A549 (cell line): Measurements from ENCODE around the gene FLACC1. TPM values are rescaled to one million over a fixed set of nuclear protein-coding genes. Genes with fewer than 3 reads are reported as not detected.

Experiments used
- ATAC-seq, 2 experiments: fragments of 200-7000 bp in 1 of 2; fragments of >200 bp in 1 of 2; cut with Nextera tagmentation in 1 of 2; cut with Tn5 transposase in 1 of 2; 3 replicates each; pipeline versions ENCODE4 v1.8.0 to v1.9.1; 2018 to 2020; ENCODE audit warnings: mild to moderate bottlenecking in 1 of 2, moderate library complexity in 1 of 2
- CTCF ChIA-PET: fragments of 300-600 bp; sonication (Branson Sonifier 250); formaldehyde crosslinking; extraction: SDS; loops from one replicate; lab custom pipeline; 2021; ENCODE audit warnings: antibody characterized with exemption, inconsistent platforms; lab: Yijun Ruan, JAX
- POLR2A ChIA-PET: fragments of 350-600 bp; formaldehyde crosslinking; extraction: SDS; loops from one replicate; lab custom pipeline; 2021; ENCODE audit warnings: antibody characterized with exemption, inconsistent platforms; lab: Yijun Ruan, JAX
- DNase-seq, 2 experiments: peaks; one replicate each; pipeline versions ENCODE4 v3.0.0 to v3.0.0-alpha.2; 2011 to 2016; ENCODE audit warnings: low read depth in 1 of 2, low spot score in 1 of 2
- FAIRE-seq: peaks from 2 replicates; lab custom pipeline; 2011; peaks lifted over from hg19 to GRCh38; lab: Jason Lieb, UNC
- H3K27ac ChIP-seq, 2 experiments: fragments of >200 bp; sonication (Bioruptor Twin); formaldehyde crosslinking; 3 replicates each; pipeline ENCODE4 v1.5.1; 2016 to 2017
- H3K4me1 ChIP-seq: fragments of >200 bp; sonication (Bioruptor Twin); formaldehyde crosslinking; 3 replicates; pipeline ENCODE4 v1.6.1; 2016
- H3K4me2 ChIP-seq: fragments of >200 bp; sonication (Bioruptor Twin); formaldehyde crosslinking; 3 replicates; pipeline ENCODE4 v1.6.1; 2016
- H3K4me3 ChIP-seq: fragments of >200 bp; sonication (Bioruptor Twin); formaldehyde crosslinking; 3 replicates; pipeline ENCODE4 v1.5.1; 2016
- H3K9me3 ChIP-seq: fragments of >200 bp; sonication (Bioruptor Twin); formaldehyde crosslinking; 3 replicates; pipeline ENCODE4 v1.6.1; 2016
- ATOH8 ChIP-seq: fragments of 250-450 bp; sonication (Bioruptor Pico); IDR thresholded peaks from 2 replicates; pipeline ENCODE4 v1.5.0; 2020; ENCODE audit warnings: low read depth, mild to moderate bottlenecking, moderate library complexity
- BCL3 ChIP-seq: fragments of >200 bp; sonication (Bioruptor Twin); formaldehyde crosslinking; IDR thresholded peaks from 3 replicates; pipeline ENCODE4 v1.6.1; 2016
- CBX8 ChIP-seq: fragments of 200-600 bp; sonication (generic); IDR thresholded peaks from 2 replicates; pipeline ENCODE4 v1.6.1; 2016
- CEBPB ChIP-seq, 2 experiments: fragments of >200 bp in 1 of 2; sonication (Bioruptor Twin) in 1 of 2; formaldehyde crosslinking in 1 of 2; IDR thresholded peaks; 2 replicates each; pipeline ENCODE4 v1.6.1; 2012 to 2016
- CHD2 ChIP-seq: fragments of 150-350 bp; IDR thresholded peaks from 2 replicates; pipeline ENCODE4 v1.6.1; 2014; ENCODE audit warnings: low read length; ENCODE audit not compliant: partially characterized antibody
- CHD4 ChIP-seq: fragments of 200-600 bp; sonication (generic); IDR thresholded peaks from 2 replicates; pipeline ENCODE4 v1.6.1; 2016; ENCODE audit warnings: antibody characterized with exemption, mild to moderate bottlenecking, borderline replicate concordance
- E2F6 ChIP-seq: IDR thresholded peaks from 2 replicates; pipeline ENCODE4 v1.6.1; 2012; ENCODE audit warnings: low read depth, borderline replicate concordance
- EHF ChIP-seq: fragments of 250-450 bp; sonication (Bioruptor Pico); IDR thresholded peaks from 2 replicates; pipeline ENCODE4 v1.5.0; 2020; ENCODE audit warnings: mild to moderate bottlenecking
- EHMT2 ChIP-seq: fragments of 200-600 bp; sonication (generic); IDR thresholded peaks from 2 replicates; pipeline ENCODE4 v1.6.1; 2016; ENCODE audit warnings: antibody characterized with exemption, low read depth, mild to moderate bottlenecking, moderate library complexity
- ESRRA ChIP-seq: fragments of 150-350 bp; IDR thresholded peaks from 2 replicates; pipeline ENCODE4 v1.6.1; 2014; ENCODE audit warnings: mild to moderate bottlenecking, low read length, borderline replicate concordance
- FOSB ChIP-seq: fragments of 250-450 bp; sonication (Bioruptor Pico); IDR thresholded peaks from 2 replicates; pipeline ENCODE4 v1.5.0; 2020; ENCODE audit warnings: mild to moderate bottlenecking, moderate library complexity
- FOSL2 ChIP-seq, 2 experiments: fragments of 450-650 bp in 1 of 2; fragments of >200 bp in 1 of 2; sonication (Bioruptor Twin) in 1 of 2; formaldehyde crosslinking; IDR thresholded peaks; 2 replicates each; pipeline versions ENCODE4 v1.5.0 to v1.6.1; 2016 to 2020; ENCODE audit warnings: mild to moderate bottlenecking in 1 of 2, moderate library complexity in 1 of 2
- FOXS1 ChIP-seq: fragments of 250-450 bp; sonication (Bioruptor Pico); IDR thresholded peaks from 2 replicates; pipeline ENCODE4 v1.5.0; 2020; ENCODE audit warnings: mild to moderate bottlenecking, moderate library complexity
- HEYL ChIP-seq: fragments of 250-450 bp; sonication (Bioruptor Pico); IDR thresholded peaks from 2 replicates; pipeline ENCODE4 v1.8.0; 2021; ENCODE audit warnings: mild to moderate bottlenecking, moderate library complexity
- HMGXB4 ChIP-seq: fragments of 250-450 bp; sonication (Bioruptor Pico); IDR thresholded peaks from 2 replicates; pipeline ENCODE4 v1.5.0; 2021; ENCODE audit warnings: mild to moderate bottlenecking, moderate library complexity, borderline replicate concordance
- HOXB13 ChIP-seq: fragments of 250-450 bp; sonication (Bioruptor Pico); IDR thresholded peaks from 2 replicates; pipeline ENCODE4 v1.5.0; 2020; ENCODE audit warnings: low read depth, mild to moderate bottlenecking, moderate library complexity
- HOXB5 ChIP-seq: fragments of 250-450 bp; sonication (Bioruptor Pico); IDR thresholded peaks from 2 replicates; pipeline ENCODE4 v1.5.0; 2020; ENCODE audit warnings: mild to moderate bottlenecking, moderate library complexity
- JUN ChIP-seq, 2 experiments: fragments of >200 bp; sonication (Bioruptor Twin); formaldehyde crosslinking; IDR thresholded peaks; 2 replicates in 1 of 2; 3 replicates in 1 of 2; pipeline ENCODE4 v1.6.1; 2016 to 2017
- JUNB ChIP-seq: fragments of >200 bp; sonication (Bioruptor Twin); formaldehyde crosslinking; IDR thresholded peaks from 2 replicates; pipeline ENCODE4 v1.6.1; 2016
- MYC ChIP-seq: IDR thresholded peaks from 2 replicates; pipeline ENCODE4 v1.6.1; 2012; ENCODE audit warnings: mild to moderate bottlenecking, inconsistent platforms, low read length, improper control_type of control experiment, borderline replicate concordance
- NR3C1 ChIP-seq: fragments of >200 bp; sonication (Bioruptor Twin); formaldehyde crosslinking; IDR thresholded peaks from 3 replicates; pipeline ENCODE4 v1.6.1; 2017
- PBX3 ChIP-seq: IDR thresholded peaks from 2 replicates; pipeline ENCODE4 v1.6.1; 2012
- POLR2AphosphoS2 ChIP-seq: conservative IDR thresholded peaks from 2 replicates; pipeline ENCODE4 v1.6.1; 2012; ENCODE audit warnings: low read length, improper control_type of control experiment, inconsistent platforms
- RAD21 ChIP-seq, 2 experiments: fragments of >200 bp in 1 of 2; sonication (Bioruptor Twin) in 1 of 2; formaldehyde crosslinking in 1 of 2; IDR thresholded peaks in 1 of 2; conservative IDR thresholded peaks in 1 of 2; 2 replicates in 1 of 2; 3 replicates in 1 of 2; pipeline ENCODE4 v1.6.1; 2012 to 2018; ENCODE audit warnings: inconsistent platforms in 1 of 2
- RCOR1 ChIP-seq: fragments of 150-350 bp; IDR thresholded peaks from 2 replicates; pipeline ENCODE4 v1.6.1; 2014; ENCODE audit warnings: antibody characterized with exemption, low read length, low read depth
- RFX5 ChIP-seq: fragments of 450-650 bp; IDR thresholded peaks from 2 replicates; pipeline ENCODE4 v1.7.1; 2014; ENCODE audit warnings: antibody characterized with exemption, mild to moderate bottlenecking, moderate library complexity
- SMC3 ChIP-seq: fragments of >200 bp; sonication (Bioruptor Twin); formaldehyde crosslinking; IDR thresholded peaks from 3 replicates; pipeline ENCODE4 v1.6.1; 2018; ENCODE audit warnings: inconsistent platforms
- ZFP36 ChIP-seq: fragments of 450-650 bp; IDR thresholded peaks from 2 replicates; pipeline ENCODE4 v1.6.1; 2014; ENCODE audit warnings: borderline replicate concordance; ENCODE audit not compliant: partially characterized antibody
- WGBS: methylation state at CpG from one replicate; pipeline ENCODE4 v1.1.6; 2017; ENCODE audit errors: missing lambda C conversion rate; 5-methylcytosine and 5-hydroxymethylcytosine counted together
- polyA plus RNA-seq, 4 experiments: library from polyadenylated mRNA; depleted of rRNA in 3 of 4; stranded (reverse); fragments of >200 nt; fragmentation: RNase III in 1 of 4; extraction: RNeasy Plus Mini Kit Qiagen cat#74134 plus additional on column Dnase treatment in 1 of 4; gene quantifications; 2 replicates in 3 of 4; 3 replicates in 1 of 4; pipeline ENCODE4 v1.2.3, GENCODE V29; 2011 to 2017

The FLACC1 gene
- polyA plus RNA-seq, 2 of the 4 experiments (the other 2 are of a cell fraction) = 0.26 to 0.36 TPM

GRCh38 chr2:201350879-201351278 lies 6.3 kb downstream of the FLACC1 start:
- Histone ChIP-seq H3K4me3 (no peak overlapping the region), H3K4me1 (no peaks in the 10 kb centered on the region), H3K27ac (no peak overlapping the region), H3K9me3 (no peaks in the 10 kb centered on the region), H3K4me2 (no peak overlapping the region)
- no peak for ATAC-seq
- CTCF ChIA-PET = no interaction called here
- POLR2A ChIA-PET = no interaction called here
- no peak for DNase-seq
- TF ChIP-seq CEBPB (IDR thresholded peaks at IDR 0.05) (no peak), BCL3 (no peak), JUNB (no peak), HOXB5 (CRISPR knock-in tag) (no peak)
- 73% methylated on average over 4 of the region's 4 CpGs for WGBS
- no peak for FAIRE-seq

GRCh38 chr2:201349601-201350000 lies 7.5 kb downstream of the FLACC1 start:
- ChIA-PET CTCF (interaction anchor here (0.7 kb wide), 1 partner anchor 15 kb away, joined by 3 read pairs; no protein-coding TSS in a partner anchor), POLR2A (no interaction called here)
- no peak overlapping the region for H3K27ac ChIP-seq
- DNase-seq (no peak), ATAC-seq (no peak), FAIRE-seq (no peak)
- no peaks in the 10 kb centered on the region for H3K4me1 ChIP-seq
- WGBS = 24% methylated on average over 4 of the region's 4 CpGs
- H3K4me3 ChIP-seq = no peak overlapping the region
- H3K9me3 ChIP-seq = no peaks in the 10 kb centered on the region
- TF ChIP-seq CHD4 (no peak), HMGXB4 (CRISPR knock-in tag) (no peak), POLR2AphosphoS2 (no peak), SMC3 (no peak), RAD21 (conservative IDR thresholded peaks at IDR 0.05 in 1 of 2, IDR thresholded peaks at IDR 0.05 in 1 of 2) (no peak), CBX8 (no peak), HEYL (no peak), ESRRA (no peak)
- no peak overlapping the region for H3K4me2 ChIP-seq

- CTCF ChIA-PET = interaction anchor here (0.7 kb wide), 1 partner anchor 14 kb away, joined by 3 read pairs; no protein-coding TSS in a partner anchor
- Histone ChIP-seq H3K4me1 (no peaks in the 10 kb centered on the region), H3K9me3 (no peaks in the 10 kb centered on the region), H3K4me2 (no peak overlapping the region), H3K4me3 (no peak overlapping the region), H3K27ac (no peak overlapping the region)
- no peak for ATAC-seq
- POLR2A ChIA-PET = no interaction called here
- FAIRE-seq = no peak
- WGBS = 7% methylated on average over 1 of the region's 1 CpG
- DNase-seq = no peak
- TF ChIP-seq ATOH8 (CRISPR knock-in tag) = no peak
- no peak for TF ChIP-seq FOSB (CRISPR knock-in tag)
- TF ChIP-seq RFX5 = no peak
- no peak for TF ChIP-seq PBX3
- TF ChIP-seq CHD2 = no peak
- no peak for TF ChIP-seq HEYL
- TF ChIP-seq FOSL2 (IDR thresholded peaks at IDR 0.05) = no peak
- TF ChIP-seq FOSL2 (CRISPR knock-in tag; IDR thresholded peaks at IDR 0.05) = no peak
- no peak for TF ChIP-seq NR3C1
- no peak for TF ChIP-seq MYC
- no peak for TF ChIP-seq RCOR1
- no peak for TF ChIP-seq ZFP36
- TF ChIP-seq EHMT2 = no peak
- no peak for TF ChIP-seq FOXS1
- no peak for TF ChIP-seq HMGXB4 (CRISPR knock-in tag)
- TF ChIP-seq SMC3 = no peak
- no peak for TF ChIP-seq EHF (CRISPR knock-in tag)
- TF ChIP-seq E2F6 = no peak
- no peak for TF ChIP-seq HOXB13 (CRISPR knock-in tag)
- no peak for TF ChIP-seq JUN (IDR thresholded peaks at IDR 0.05)
Measured at GRCh38 chr2:201348758-201349157, 8.4 kb downstream of the FLACC1 start.
